ENCODE data around the gene ECSIT.
"Not testable (repeated sequence)": the region's sequence is repeated elsewhere in the genome, so short reads cannot be mapped to it uniquely, and the experiment has no call there.

Gene ECSIT

DNA sequence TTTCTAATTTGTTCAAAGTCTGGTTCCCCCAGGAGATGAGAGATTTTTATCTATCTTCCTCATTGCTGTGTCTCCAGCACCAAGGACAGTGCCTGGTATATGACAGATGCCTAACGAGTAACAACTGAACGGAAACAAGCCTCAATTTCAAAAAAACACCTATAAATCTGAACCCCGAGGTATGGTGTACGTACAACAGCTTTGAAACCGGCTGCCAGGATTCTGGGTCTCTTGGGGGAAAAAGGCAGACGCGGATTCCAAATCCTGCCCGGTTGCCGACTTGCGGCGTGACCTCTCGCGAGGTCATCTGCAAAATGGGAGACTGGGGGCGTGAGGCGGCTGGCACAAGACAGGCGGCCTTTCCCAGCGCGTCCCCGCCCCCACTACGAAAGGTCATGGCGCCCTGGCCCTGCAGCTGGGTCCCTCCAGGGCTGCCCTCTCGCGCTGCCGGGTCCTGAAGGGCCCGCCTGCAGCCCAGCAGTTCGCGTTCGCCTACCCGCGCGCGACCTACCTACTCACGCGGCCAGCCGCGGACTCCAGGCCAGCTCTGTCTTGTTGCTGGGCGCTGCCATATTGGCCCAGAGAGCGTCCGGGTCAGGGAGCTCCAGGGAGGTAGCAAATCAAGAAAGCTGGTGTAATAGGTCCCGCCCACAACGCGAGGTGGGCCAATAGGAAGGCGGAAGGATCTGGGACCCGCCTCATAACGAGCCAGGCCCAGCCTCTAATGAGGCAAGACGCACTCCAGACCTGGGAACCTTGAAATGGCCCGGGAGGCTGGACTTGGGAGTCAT lies at the start of gene ECSIT:
Gene ECSIT, minus strand, starts transcription at position 584 of the 791 bp plus-strand sequence. CDS start 9,964 bp downstream, outside the sequence.
- DNase-seq: peak; percentile 94

DNA sequence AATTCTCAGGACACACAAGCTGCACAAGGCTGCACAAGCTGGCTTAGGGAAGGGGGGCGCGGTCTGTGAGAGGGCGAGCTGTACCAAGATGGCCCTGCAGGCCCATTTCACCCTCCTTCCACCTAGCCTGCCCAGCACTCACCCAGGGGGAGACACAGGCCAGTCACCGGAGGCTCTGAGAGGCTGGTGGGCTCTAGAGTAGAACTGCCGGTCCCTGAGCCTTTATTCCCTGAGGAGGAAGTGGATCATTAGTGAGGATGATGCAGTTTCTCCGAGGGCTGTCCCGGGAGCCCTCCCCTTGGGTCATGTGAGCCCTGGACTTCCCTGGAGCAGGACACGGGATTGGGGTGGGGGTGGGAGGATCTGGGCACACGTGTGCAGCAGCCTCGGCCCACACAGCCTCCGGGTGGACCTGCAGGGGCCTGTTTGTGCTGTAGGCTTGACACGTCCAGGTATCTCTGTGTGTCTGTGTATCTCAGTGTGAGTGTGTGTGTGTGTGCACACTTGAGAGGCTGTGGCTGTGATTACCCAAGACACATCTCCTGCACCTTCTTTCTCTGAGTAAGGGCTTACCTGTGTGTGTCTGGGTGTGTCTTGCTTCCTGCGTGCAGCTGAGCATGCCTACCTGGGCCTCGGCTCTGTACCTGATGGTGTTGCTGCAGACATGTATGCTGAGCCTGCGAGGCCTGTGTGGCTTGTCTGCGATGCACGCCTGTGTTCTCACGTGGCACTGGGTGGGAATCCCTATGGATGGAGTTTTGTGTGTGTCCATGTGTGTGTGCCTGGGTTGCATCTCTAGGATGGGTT lies 48.7 kb upstream of the ECSIT start, which contains the start of gene ACP5:
Gene ACP5, minus strand, starts transcription at position 195 of the 807 bp plus-strand sequence. CDS start 328 bp downstream, outside the sequence.
- peak; percentile 17 for DNase-seq

DNA sequence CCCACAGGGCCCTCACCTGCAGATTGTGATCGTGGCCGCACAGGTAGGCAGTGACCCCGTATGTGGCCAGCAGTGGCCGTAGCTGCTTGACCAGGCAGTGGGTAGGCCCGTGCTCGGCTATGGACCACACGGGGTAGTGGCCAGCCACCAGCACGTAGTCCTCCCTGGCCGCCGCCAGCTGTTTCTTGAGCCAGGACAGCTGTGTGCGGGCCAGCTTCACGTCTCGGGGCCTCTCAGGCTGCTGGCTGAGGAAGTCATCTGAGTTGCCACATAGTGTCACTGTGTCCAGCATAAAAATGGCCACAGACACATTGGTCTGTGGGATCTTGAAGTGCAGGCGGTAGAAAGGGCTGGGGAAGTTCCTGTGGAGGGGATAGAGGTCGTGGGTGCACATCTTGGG lies 47.3 kb upstream of the ECSIT start:
- no peak for DNase-seq

- DNase-seq: no peak
These were observed 45.8 kb upstream of the ECSIT start for GRCh38 chr19:11574689-11575088.

DNA sequence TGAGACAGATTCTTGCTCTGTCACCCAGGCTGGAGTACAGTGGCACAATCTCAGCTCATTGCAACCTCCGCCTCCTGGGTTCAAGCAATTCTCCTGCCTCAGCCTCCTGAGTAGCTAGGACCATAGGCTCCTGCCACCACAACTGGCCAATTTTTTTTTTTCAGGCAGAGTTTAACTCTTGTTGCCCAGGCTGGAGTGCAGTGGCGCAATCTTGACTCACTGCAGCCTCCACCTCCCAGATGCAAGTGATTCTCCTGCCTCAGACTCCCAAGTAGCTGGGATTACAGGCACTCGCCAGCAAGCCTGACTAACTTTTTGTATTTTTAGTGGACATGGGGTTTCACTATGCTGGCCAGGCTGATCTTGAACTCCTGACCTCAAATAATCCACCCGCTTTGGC lies 44.8 kb upstream of the ECSIT start:
- not testable (repeated sequence) for DNase-seq

GRCh38 chr19:11573354-11573753 lies 44.4 kb upstream of the ECSIT start:
- DNase-seq: not testable (repeated sequence)

DNA sequence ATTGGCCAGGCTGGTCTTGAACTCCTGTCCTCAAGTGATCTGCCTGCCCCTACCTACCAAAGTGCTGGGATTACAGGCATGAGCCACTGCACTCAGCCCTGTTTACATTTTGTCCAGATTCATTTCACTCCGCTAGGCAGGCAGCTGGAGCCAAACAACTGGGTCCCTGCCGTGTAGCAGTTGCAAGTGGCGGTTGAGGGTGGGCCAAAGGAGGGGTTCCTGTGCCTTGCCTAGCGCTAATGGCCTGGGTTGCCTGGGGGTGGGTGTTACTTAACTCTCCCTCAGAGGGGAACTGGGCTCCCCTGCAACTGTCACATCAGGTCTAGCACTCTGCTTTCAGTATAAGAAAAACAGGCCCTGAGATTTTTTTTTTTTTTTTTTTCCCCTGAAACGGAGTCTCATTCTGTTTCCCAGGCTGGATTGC lies 41.1 kb upstream of the ECSIT start:
- DNase-seq: no peak

DNA sequence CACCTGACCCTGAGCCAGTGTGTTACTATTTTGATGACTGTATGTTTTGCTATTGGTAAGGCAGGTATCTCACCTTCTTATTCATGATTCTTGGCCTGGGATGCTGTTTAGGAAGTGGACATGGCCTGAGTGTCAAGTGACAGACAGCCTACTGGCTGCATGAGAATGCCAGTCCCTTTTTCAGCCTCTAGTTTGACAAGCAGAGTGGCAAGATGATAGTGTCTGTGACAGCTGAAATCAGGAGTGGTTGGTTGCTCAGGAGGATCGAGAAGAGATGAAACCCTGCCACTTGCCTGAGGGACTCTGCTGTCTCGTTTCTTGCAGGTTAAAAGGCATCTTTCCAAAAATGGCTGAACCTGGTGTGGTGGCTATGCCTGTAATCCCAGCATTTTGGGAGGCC lies 37.2 kb upstream of the ECSIT start:
- no peak for DNase-seq

- DNase-seq: not testable (repeated sequence)
These were observed 36.7 kb upstream of the ECSIT start for GRCh38 chr19:11565649-11565980.

DNA sequence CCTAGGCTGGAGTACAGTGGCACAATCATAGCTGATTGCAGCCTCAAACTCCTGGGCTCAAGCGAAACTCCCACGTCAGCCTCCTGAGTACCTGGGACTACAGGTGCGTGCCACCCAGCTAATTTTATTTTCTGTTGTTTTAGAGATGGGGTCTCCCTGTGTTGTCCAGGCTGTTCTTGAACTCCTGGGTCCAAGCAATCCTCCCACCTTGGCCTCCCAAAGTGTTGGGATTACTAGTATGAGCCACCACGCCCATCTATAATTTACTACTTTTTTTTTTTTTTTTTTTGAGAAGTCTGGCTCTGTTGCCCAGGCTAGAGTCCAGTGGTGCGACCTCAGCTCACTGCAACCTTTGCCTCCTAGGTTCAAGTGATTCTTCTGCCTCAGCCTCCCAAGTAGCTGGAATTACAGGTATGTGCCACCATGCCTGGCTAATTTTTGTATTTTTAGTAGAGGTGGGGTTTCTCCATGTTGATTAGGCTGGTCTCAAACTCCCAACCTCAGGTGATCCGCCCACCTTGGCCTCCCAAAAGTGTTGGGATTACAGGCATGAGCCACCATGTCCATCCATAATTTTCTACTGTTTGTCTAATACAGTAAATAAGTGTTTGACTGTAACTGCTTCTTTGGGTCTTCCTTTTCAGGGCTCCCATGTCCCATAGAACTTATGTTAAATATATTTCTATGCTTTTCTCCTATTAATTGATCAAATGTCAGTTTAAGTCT lies 35.3 kb upstream of the ECSIT start:
- not testable (repeated sequence) for DNase-seq

DNA sequence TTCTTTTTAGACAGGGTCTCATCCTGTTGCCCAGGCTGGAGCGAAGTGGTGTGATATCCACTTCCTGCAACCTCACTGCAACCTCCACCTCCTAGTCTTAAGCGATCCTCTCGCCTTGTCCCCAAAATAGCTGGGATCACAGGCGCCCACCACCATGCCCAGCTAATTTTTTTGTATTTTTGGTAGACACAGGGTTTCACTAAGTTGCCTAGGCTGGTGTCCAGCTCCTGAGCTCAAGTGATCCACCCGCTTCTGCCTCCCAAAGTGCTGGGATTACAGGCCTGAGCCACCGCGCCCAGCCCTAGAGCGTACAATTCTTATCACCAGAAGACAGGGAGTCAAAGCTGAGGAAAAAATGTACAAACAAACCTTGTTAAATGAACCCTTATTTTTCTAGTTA lies 34.6 kb upstream of the ECSIT start:
- DNase-seq: no peak

DNA sequence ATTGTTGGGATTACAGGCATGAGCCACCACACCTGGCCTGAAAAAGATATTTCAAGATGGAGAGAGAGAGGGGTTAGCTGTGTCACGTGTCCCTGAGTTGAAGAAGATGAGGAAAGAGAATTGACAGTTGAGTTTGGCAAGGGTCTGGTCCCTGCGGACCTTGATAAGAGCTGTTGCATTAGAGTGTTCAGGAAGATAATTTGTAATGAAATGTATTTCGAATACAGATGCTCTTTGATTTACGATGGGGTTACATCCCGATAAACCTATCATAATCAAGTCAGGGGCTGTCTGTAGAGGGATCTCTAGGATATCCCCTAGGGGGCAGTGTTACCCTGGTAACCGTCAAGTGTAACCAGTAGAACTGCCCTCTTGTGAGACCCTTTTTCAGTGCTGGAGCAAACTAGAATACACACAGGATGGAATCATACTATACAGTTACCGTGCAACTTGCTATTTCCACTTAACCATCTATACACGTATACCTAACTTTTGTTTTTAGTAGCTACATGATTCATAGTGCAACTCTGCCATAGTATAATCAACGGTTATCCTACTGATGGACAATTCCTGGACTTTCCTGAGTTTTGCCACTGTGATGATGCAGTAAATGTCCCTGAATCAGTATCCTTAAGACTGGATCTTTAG lies 31.6 kb upstream of the ECSIT start:
- peak; percentile 74 for DNase-seq

- peak; percentile 98 for DNase-seq
These were observed 30.2 kb upstream of the ECSIT start, which contains the start of gene ELOF1 for GRCh38 chr19:11558881-11559828. TSS of gene ELOF1 (minus strand) at chr19:11559230. CDS start at chr19:11554347, 4,883 bp downstream.

GRCh38 chr19:11556634-11557420 lies 27.9 kb upstream of the ECSIT start:
- no peak for DNase-seq

- no peak for DNase-seq
These were observed 26.3 kb upstream of the ECSIT start for GRCh38 chr19:11555246-11555645.

DNA sequence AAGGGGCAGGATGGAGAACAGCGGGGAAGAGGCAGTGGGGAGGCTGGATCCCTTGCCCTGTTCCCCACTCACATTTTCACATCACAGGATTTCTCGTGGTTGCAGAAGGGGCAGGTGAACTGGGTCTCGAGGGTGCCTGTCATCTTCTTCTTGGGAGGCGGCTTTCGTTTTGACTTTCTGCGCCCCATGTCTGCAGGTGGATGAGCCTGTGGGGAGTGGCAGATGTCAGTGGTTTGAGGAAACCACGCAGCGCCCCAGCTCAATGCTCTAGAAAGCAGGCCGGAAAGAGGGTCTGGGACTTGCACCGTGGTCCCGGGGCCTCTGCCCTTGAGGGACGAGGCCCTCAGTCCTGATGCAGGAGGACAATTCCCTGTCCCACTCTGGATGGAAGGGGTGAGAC lies 25.2 kb upstream of the ECSIT start:
- no peak for DNase-seq

DNA sequence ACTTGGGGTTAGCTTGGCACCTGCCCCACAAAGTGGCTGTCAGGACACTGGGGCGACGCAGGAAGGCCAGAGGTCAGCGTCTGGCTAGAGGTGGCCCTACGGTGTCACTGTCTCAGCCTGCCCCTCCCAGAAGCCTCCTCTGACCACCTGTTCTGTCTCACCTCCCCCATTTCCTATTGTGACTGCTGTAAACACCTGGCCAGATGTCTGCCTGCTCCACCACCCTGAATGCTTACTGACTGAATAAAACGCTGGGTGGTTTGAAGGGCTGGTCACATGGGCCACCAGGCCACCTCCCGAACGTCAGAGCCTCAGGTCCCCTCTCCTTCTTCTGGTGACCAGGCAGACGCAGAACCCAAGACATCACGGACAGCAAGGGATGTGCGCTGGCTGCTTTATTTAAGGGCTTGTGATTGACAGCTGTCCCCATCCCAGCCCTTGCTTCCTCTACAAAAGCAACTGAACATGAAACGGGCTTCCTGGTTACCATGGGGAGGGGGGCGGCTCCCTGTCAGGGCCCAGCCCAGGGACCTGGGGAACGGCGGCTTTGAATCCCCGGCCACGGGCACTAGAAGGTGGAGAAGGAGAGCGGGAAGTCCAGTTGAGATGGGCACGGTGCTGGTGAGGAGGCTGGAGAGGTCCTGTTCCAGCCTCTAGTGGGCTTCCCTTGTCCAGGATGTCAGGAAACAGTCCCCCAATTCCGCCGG lies 23.9 kb upstream of the ECSIT start:
- DNase-seq: no peak

DNA sequence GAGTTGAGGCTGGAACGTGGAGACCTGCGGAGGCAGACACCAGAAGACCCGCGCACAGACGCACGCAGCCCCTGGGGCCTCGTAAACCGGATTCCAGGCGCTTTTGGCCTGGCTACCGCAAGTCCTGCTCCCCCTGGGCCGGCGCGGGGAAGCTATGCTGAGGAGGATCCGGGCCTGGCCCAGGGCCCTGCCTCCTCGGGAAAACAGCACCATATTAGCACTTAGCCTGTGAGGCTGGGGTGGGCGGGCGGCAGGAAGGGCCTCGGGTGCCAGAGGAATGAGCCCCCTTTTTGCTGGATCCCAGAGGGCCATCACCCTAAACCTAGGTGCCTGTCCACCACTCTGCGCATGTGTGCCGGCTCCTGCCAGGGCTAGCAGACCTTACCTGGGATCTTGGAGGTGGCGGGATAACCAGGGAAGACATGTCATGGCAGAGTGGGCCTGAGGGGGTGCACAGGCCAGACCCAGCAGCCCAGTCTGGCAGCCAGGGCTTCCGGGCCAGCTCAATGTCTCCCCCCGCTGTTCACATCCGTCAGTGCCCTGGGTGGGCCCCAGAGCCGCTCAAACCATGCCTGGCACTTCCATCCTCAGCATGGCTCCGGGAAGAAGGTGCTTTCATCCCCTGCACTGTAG lies 22.8 kb upstream of the ECSIT start:
- no peak for DNase-seq

DNA sequence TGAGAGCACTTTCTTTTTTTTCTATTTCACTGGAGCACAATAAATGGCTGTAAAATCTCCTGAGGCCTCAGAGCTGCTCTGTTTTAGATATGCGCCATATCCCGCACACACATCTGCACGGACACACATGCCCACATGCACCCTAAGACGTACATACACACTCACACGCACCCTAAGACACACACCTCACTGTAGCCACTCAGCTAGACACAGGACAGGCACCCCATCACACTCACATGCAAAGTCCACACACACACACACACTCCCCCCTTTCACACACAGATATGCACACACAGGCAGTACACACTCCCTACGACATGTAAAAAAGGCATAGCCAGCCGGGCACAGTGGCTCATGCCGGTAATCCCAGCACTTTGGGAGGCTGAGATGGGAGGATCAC lies 21.3 kb upstream of the ECSIT start:
- DNase-seq: no peak
